WI38 (cell line): ENCODE results near the gene STK11IP.

Experiments
- H3K4me3 ChIP-seq: 2 replicates; pipeline ENCODE4 v1.5.1; 2011; ENCODE audit warnings: low read depth, mild to moderate bottlenecking, control low read depth, low read length
- CTCF ChIP-seq: IDR thresholded peaks from 2 replicates; pipeline ENCODE4 v1.5.1; 2012; ENCODE audit warnings: low read depth, mild to moderate bottlenecking, control low read depth, low read length

STK11IP gene

DNA sequence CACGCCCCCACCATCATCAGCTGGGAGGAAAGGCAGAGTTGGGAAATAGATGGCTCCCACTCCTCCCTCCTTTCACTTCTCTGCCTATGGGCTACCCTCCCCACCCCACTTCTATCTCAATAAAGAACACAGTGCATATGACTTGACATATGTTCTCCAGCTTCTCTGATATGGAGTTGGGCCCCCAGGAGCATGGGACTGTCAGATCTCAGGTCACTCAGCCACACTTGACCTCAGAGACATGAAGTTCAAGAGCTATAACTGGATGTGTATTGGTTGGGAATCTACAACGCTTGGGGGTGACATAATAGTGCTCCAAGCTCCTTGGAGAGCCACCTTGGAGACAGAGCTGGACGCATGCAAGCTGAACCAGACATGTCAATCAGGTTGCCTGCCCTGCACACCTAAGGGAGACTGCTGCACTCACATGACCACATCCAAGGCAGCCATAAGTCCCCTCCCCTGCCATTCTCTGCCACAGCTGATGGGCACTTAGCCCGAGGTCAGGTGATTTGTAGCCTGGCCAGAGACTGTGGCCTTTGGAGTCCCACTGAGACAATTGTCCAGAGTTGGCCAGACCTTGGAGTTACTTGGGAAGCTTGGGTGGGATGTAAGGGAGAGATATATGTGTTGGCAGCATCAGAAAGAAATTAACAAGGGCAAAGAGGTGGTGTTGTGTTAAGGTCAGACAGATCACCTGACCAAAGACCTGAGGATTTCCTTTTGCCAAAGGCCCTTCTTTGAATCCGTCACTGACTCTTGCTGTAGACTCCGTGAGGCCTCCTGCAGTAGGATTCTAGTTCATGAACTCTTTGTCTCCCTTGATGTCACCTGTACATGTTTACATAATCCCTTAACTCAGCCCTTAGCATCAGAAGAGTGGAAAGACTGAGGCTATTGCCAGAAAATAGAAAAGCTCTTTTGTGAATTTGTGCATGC, 21.8 kb upstream of the STK11IP start:
- TF ChIP-seq CTCF, result no peak
- H3K4me3 ChIP-seq, result no peak overlapping the region

DNA sequence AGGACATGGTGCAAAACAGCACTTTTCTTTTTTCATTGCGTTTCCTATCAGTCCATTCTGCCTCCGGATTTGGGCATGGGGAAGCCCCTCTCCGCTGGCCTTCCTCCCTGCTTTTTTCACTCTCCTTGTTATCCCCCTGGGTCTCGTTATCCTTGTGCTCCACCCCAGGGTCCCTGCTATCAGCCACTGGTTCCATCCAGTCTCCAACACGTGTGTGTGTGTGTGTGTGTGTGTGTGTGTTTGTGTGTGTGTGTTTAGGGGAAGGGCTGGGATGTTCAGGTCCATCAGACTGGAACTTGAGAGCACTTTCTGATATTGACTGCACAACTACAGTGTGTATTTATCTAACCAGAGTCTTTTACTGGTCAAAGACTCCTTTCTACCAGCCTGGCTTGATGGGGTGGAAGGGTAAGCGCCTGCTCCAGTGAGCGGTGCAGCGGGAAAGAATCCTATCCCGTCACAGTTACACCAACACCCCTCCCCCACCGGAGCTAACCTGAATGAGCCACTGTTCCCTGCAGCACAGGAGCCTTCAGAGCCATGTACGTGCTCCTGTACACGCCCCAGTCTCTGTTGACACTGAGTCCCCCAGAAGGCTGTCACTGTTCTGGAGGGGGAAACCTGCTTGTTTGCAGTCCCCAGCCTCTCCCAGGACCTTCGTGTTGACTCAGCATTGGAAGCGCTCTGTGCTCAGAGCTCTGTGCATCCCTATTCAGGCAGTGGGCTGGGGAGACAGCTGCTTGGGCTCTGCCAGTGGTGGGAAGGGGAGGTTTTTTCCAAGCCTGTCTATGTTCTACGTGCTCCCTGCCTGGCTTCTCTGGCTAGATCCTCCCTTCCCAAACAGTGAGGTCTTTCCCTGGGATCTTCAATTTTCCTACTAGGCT, 20.9 kb upstream of the STK11IP start:
- no peak overlapping the region for H3K4me3 ChIP-seq
- TF ChIP-seq CTCF, result no peak

DNA sequence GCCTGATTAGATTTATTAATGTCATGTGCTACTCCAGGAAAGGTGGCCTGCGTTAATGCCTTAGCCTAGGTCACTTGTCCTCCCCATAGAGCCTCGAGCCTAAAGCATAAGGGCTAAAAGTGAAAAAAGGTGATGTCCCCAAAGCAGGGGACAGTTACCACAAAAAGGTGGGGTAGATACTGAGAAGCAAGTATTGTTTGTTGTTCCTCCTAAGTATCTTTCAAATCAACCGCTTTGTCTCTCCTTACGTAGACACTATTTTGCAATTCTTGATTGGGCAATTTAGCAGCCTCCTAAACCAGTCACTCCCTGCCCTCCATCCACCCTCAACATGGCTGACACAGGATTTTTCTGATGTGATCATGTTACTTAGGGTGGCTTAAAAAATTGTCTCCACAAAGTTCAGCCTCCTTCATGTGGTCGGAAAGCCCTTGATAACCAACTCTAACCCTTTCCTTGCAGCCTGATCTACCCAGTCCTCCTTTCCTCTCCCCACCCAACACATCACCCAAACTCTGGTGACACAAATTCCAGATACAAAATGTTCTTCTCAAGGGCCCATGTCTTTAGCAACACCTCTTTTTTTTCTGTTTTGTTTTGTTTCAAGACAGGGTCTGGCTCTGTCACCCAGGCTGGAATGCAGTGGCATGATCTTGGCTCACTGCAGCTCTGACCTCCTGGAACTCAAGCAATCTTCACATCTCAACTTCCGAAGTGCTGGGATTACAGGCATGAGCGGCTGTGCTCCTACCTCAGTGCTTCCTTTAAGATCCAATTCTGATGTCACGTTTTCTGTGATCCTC, 18.6 kb upstream of the STK11IP start:
- TF ChIP-seq CTCF, result no peak
- H3K4me3 ChIP-seq, result no peak overlapping the region

- TF ChIP-seq CTCF, result no peak
- no peak overlapping the region for H3K4me3 ChIP-seq
These were observed 16.3 kb upstream of the STK11IP start for GRCh38 chr2:219581346-219581745.

- no peak for TF ChIP-seq CTCF
- no peak overlapping the region for H3K4me3 ChIP-seq
These were observed 6.6 kb upstream of the STK11IP start for GRCh38 chr2:219591091-219591490.

DNA sequence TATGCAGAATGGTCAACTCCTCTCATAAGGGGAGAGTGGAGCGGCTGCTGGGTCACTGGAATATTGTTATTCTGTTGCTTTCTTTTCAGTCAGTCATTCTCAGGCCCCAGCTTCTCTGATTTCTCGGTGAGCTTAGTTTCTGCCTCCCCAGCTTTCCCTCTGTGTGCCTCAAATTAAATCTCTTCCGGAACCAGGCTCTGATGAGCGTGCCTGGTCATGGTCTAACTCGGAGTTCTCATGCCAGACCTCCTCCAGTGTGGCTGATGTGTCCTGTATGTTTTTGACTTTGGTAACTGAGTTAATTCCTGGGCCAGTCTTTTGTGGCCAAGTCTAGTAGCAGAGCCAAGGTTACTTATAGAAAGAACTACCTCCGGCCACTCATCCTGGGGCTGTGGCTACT, 4.9 kb upstream of the STK11IP start:
- TF ChIP-seq CTCF, result no peak
- no peak overlapping the region for H3K4me3 ChIP-seq
